ENCODE results near the gene NOL6.
"Not testable (repeated sequence)": the region's sequence is repeated elsewhere in the genome, so short reads cannot be mapped to it uniquely, and the experiment has no call there.

NOL6 gene

DNA sequence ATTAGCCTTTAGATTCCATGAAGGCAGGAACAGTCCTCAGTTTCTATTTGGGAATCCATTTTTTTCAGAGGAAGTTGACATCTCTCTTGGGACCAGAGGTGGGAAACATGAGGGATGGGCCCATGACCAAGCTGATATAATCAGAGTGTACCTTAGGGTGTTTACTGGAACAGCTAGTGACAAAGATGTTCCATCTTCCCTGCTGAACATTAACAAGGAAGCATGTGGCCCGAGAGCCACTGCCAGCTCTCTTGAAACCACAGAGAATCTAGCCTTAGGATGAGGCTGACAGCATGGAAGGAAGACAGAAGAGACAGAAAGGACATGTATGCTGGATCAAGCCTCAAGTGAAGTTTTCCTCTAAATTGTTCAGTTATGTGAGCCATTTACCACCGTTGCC is 42.3 kb downstream of the NOL6 start:
- DNase-seq (ENCODE audit: low read depth): no peak

DNA sequence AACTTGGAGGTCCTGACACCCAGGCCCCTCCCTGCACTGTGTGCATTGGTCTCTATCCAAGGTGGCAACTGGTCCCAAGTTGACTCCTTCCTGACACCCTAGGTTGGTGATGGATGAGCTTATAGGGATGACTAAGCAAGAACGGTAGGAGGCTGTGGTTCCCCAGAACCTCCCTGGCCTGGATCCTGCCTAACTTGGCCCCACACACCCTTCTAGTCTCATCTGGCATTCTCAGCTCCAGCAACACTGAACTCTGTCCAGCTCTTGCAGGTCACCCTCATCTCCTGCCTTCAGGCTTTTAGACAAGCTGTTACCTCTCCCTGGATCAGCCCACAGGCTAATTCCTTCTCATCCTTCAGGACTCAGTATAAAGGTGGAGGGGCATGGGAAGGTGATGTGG is 42.8 kb downstream of the NOL6 start:
- DNase-seq (ENCODE audit: low read depth): no peak

DNA sequence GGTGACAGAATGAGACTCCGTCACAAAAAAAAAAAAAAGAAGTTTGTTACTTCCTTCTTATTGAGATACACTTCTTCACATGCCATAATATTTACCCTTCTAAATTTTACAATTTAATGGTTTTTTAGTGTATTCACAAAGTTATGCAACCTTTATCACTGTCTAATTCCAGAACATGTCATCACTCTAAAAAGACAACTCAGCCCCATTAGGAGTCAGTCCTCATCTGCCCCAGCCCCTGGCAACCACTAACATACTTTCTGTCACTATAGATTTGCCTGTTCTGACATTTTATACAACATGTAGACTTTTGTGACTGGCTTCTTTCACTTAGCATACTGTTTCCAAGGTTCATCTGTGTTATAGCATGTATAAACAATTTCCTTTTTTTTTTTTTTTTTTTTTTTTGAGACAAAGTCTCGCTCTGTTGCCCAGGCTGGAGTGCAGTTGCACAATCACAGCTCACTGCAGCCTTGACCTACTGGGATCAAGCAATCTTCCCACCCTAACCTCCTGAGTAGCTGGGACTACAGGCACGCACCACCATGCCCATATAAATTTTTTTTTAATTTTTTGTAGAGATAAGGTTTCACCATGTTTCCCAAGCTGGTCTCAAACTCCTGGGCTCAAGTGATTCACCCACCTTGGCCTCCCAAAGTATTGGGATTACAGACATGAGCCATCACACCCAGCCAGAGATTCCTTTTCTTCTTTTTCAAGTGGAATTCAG is 44.3 kb downstream of the NOL6 start:
- peak; percentile 54 for DNase-seq (ENCODE audit: low read depth)

DNA sequence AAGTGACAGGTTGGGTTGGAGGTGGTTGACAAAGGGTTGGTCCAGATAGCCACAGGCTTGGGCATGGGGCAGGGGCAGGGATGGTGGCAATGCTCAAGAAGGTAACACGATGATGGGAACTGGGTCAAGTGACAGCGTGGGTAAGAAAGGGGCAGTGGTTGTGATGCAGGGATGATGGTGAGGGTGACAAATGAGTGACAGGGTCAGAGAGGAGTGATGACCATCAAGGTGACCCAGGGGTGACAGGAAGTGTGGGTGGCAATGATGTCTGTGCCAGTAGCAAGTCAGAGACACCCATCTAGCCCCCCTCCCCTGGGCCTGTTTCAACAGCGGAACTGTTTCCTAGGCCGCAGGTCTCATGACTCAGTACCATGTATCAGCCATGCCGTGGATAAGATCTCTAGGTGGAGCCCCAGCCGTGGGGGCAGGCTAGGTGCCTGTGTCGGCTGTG is 46.9 kb downstream of the NOL6 start:
- DNase-seq (ENCODE audit: low read depth): no peak

DNA sequence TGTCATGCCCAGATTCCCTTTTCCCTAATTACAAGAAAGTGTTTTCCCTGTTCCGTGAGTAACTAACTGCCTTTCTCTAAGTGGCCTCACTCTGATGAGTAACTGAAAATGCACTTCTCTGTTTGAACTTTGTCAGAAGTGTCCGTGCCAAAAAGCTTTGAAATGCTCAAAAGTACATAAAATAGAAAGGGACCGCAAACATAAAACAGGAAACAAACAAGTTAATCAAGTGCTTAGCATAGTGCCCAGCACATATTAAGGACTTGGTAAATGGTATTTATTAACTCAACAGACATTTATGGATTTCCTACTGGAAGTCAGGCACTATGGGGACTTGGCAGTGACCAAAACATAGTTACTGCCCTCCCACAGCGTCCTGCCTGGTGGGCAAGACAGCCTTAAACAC is 48.6 kb downstream of the NOL6 start:
- DNase-seq (ENCODE audit: low read depth): no peak

DNA sequence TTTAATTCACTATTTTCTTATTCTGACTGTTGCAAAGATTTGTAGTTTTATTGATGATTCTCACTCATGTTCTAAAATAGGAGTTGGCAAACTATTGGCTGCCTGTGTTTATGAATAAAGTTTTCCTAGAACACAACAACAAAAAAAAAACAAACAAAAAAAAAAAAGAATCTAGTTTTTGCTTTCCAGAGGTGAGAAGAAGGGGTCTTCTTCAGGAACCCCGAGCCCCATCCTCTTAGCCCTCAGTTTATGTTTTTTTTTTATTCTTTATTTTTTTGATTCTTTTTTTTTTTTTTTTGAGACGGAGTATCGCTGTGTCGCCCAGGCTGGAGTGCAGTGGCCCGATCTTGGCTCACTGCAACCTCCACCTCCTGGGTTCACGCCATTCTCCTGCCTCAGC is 49.2 kb downstream of the NOL6 start:
- not testable (repeated sequence) for DNase-seq (ENCODE audit: low read depth)

DNA sequence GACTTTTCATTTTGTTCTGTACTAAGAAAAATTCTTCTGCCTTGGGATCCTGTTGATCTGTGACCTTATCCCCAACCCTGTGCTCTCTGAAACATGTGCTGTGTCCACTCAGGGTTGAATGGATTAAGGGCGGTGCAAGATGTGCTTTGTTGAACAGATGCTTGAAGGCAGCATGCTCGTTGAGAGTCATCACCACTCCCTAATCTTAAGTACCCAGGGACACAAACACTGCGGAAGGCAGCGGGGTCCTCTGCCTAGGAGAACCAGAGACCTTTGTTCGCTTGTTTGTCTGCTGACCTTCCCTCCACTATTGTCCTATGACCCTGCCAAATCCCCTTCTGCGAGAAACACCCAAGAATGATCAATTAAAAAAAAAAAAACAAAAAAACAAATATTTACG is 49.7 kb downstream of the NOL6 start:
- not testable (repeated sequence) for DNase-seq (ENCODE audit: low read depth)

DNA sequence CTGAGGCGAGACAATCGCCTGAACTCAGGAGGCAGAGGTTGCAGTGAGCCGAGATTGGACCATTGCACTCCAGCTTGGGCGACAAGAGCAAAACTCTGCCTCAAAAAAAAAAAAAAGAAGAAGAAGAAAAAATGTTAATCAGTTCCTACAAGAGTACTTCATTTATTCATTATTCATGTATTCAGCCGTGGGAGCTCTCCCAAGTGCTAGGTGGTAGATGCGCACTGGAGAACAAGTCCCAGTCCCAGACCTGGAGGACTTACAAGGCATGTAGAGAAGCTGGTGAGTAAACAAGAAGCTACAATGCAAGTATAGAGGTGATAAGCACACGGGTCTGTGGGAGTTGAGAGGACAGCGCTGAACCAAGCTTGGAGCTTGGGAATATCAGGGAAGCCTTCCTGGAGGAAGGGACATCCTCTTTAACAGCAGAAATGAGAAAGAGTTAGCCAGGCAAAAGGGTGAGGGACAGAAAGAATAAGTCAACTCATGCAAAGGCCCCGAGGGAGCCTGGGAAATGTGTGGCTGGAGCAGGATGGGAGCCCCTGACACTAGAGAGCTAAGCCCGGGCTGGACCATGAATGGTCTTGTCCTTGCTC is 53.9 kb downstream of the NOL6 start:
- DNase-seq (ENCODE audit: low read depth): no peak

DNA sequence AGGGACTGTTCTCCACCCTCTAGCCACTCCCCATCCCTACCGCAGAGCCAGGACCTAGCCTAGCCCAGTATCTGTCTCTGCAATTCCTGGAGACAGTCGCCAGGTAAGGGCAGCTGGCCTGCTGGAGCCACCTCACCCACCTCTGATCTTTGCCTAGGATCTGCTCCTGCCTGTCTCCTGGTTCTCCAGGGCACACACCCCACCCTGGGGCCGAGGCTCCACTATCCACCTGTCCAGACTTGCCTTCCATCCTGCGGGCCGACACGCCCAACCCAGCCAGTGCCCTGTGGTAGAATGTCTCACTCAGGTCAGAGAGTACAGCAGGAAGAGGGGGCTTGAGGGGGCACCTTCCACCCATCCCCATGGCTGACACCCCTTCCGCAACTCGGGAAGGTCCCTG is 55.6 kb downstream of the NOL6 start:
- no peak for DNase-seq (ENCODE audit: low read depth)

DNA sequence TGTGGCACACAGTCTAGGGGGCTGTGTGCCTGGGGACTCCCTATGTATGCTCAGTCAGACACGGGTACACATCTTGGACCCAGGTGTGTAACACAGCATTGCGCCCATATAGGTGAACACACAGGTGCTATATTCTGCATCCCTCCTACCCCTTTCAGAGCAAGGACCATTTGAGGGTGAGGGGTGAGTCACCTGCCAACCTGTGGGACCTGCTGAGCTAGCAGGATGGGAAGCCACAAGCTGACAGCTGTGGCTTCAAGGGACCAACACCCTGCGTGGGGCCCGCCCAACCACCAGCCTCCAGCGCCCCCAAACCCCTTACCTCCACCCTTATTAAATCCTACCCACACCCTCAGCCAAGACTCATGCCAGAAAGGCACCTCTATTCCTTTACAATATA is 56.7 kb downstream of the NOL6 start:
- DNase-seq (ENCODE audit: low read depth): no peak

- peak; percentile 34 for DNase-seq (ENCODE audit: low read depth)
Observed at GRCh38 chr9:33415501-33416038, 58.2 kb downstream of the NOL6 start.

- DNase-seq (ENCODE audit: low read depth): no peak
Observed at GRCh38 chr9:33414889-33415500, 58.7 kb downstream of the NOL6 start.

GRCh38 chr9:33414268-33414667 is 59.5 kb downstream of the NOL6 start:
- DNase-seq (ENCODE audit: low read depth): no peak
